Hindlimb muscle (tissue), 1 donor: ENCODE results near the gene CSPG5. TPM values are rescaled to one million over a fixed set of nuclear protein-coding genes. Genes with fewer than 3 reads are reported as not detected.

Source experiments
- DNase-seq: peaks from one replicate; pipeline ENCODE4 v3.0.0-alpha.2; 2013
- polyA plus RNA-seq: library from polyadenylated mRNA; unstranded; fragments of 120-200 nt; gene quantifications from one replicate; pipeline ENCODE4 v1.2.1, GENCODE V29; 2013; ENCODE audit not compliant: insufficient read length

Gene CSPG5
- polyA plus RNA-seq, 1 donor: 1.6 TPM

DNA sequence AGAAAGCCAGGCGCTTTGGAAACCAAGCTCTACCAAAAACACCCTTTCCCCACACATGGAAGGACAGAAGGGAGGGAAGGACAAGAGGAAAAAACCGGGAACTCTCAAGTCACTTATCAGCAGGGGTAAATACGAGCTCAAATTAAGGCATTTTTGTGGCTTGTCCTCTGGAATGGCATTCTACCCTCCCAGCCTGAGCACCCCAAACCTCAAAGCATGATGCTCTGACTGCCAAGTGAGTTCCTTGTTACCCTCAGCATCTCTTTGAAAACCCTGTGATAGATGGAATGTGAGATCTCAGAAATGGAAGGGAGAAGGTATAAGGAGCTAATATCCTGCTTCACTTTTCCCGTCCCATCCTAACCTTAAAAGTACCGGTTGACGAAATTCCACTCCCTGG is 8.1 kb upstream of the CSPG5 start:
- DNase-seq: no peak

DNA sequence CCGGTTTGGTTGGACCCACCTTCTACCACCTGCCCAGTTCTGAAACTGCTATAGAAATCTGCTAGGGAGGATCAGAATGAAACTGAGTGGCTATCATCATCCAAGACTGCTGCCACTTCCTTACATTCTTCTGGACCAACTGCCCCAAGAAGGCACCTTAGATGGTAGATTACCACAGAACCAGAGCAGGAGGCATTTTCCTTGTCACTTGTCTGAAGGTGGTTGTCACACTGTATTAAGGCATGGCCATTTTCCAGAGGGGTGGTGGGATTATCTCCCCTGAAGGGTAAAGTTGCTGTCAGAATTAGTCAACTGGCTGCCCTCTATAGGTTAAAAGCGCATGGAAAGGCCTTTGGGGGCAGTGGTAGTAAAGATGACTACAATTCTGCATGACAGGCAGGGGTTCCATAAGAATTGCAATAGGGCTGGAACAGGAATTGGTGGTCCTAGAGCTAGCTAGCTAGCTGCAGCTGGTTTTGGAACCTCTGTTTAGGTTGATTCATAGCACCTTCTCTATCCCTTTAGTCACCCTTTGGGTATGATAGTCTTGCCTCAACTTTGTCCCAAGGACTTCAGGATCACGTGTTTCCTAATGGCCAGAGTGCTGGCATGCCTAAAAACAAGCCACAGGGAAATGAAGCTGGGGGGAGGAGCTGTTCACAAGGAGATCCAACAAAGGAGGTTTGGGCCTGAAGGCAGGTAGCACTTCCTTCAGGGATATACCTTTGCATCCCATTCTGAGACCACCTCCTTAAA is 4.8 kb upstream of the CSPG5 start:
- DNase-seq: no peak

DNA sequence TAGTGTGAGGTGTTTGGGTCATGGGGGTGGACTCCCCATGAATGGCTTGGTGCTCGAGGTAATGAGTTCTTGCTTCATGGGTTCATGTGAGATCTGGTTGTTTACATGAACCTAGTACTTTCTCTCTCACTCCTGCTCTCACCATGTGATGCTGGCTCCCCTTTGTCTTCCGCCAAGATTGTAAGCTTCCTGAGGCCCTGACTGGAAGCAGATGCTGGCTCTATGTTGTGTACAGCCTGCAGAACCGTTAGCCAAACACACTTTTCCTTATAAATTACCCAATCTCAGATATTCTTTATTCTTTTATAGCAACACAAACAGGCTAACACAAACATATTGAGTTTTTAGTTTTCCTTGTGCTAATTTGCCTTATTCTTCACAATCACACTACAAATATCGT is 3.2 kb upstream of the CSPG5 start:
- DNase-seq: no peak

DNA sequence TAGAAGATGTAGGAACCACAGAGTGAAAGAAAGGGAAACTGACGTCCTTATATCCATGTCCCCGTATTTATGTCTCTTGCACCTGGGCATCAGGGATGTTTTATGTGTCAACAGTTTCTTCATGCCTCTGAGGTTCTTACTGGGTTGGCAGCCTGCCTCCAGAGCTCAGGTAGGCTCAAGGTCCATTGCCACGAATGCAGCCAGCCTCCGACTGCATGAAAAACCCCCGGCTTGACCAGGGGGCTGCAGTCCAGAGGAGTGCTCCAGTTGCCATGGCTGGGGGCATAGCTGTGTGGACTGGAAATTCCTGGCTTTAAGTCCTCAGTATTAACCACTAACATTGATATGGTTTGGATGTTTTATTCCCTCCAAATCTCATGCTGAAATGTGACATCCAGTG is 2.8 kb upstream of the CSPG5 start:
- DNase-seq: no peak

DNA sequence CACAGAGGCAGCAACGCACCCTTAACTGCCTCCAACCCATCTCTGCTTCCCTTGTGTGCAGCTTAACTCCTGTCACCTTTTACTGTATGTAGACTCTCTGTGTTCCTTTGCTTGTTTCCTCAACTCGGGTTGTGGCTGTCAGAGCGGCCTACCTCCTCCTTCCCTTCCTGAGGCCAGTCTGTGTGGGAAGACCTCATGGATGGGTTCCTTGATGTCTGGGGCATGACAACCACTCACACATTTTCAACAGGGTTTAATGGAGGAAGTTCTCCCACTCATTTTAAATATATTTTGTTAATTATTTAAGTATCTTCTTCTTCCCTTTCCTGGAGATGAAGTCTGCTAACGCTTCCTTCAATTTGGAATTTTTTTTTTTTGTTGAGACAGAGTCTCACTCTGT is 1.8 kb upstream of the CSPG5 start:
- no peak for DNase-seq

DNA sequence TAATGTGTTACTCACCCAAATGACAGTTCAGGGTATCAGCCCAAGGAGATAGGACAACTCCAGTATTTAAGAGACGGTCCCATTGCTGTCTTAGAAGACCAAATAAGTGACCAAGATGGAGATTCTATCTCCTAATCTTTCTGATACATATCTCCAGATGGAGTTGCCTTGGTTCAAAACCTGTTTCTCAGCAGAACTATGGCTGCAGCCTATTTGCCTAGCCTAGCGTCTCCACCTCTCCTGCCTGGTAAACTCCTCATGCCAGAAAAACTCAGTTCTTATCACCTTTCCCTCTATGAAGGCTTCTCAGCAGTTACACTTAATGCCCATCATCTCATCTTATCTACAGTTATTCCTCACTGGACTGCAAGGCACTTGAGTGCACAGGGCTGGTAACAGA is 1.2 kb upstream of the CSPG5 start:
- DNase-seq: no peak

DNA sequence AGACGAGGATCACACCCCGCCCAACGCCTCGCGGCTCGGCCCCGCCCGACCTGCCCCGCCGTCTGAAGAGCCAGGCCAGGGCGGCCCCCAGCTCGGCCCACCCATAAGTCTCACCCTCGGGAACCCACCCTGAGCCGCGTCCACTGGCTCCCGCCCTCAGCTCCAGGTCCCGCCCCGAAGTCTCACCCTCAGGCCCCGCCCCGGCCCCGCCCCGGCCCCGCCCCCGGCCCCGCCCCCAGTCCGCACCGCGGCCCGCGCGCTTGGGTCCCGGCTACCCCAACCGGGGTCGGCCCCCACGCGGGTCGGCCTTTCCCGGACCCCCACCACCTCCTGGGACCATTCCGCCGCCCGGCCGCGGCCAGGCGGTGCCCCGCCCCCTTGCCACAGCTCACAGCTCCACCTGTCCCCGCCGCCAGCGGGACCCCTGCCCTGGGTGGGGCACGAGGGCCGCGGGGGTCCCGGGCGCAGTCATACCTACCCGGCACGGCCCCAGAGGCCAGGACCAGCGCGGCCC is 489 bp downstream of the CSPG5 start:
- DNase-seq: no peak

DNA sequence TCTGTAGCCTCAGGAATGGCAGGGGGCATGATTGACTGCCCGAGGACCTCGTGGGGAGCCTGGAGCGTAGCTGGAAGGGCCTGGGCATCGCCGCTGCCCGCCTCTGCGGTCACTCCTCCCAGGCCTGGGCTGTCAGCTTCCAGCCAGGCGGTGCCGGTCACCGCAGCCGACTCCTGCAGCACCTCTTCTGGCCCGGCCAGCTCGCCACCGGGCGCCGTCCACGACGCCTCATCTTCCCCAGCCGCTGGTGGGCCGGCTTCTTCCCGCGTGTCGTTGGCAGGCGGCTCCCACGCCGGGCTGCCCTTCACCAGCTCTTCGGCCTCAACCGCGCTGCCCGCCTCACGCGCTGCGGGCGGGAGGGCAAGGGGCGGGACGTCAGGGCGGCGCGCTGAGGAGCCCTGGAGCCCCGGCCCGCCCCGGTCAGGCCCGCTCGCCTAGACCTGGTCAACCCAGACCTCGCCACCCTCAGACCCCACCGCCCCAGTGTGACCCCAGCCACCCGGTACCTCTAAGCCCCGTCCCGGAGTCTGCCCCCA is 1.0 kb downstream of the CSPG5 start:
- DNase-seq: peak; percentile 18

DNA sequence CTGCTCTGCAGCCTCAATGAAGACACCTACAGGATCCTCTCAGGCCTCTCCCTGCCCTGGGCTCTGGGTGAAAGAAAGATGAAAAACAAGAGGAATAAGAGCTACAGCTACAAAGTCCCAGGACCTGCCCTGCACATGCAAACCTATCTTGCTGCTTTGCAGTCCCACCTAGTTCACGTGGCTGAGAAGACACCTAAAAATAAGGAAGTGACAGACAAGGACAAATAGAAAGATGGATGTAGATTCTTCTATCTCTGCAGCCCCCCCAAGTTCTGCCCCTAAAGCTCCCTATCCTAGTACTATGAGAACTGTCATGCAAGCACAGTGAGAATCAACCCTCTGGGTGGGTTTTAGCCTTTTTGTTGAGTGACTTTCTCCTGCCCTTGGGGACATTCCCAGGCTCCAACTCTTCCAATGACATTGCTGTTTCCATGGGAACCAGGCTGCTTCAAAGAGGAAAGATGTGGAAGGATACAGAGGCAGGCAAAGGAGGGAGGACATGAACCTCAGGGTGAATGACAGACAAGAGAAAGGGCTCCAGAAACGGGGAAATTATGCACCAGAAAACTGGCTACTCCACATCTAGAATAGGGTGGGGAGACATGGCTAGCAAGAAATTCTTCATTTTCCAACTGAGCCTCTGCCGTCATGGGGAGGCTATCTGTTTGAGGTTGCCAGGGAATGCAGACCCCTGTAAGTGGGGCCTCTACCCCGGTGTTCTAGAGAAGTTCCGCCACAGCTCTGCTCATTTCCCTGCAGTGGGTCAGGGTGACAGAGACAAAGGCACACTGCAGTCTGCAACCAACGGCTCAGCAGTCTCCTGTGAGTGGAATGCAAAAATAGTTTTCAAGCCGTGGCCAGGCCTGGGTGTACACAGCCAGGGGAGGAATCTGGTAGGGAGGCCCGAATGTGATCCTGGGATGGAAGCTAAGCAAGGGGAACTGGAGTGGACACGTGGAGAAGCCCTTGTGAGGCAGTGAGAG is 5.2 kb downstream of the CSPG5 start:
- DNase-seq: no peak

DNA sequence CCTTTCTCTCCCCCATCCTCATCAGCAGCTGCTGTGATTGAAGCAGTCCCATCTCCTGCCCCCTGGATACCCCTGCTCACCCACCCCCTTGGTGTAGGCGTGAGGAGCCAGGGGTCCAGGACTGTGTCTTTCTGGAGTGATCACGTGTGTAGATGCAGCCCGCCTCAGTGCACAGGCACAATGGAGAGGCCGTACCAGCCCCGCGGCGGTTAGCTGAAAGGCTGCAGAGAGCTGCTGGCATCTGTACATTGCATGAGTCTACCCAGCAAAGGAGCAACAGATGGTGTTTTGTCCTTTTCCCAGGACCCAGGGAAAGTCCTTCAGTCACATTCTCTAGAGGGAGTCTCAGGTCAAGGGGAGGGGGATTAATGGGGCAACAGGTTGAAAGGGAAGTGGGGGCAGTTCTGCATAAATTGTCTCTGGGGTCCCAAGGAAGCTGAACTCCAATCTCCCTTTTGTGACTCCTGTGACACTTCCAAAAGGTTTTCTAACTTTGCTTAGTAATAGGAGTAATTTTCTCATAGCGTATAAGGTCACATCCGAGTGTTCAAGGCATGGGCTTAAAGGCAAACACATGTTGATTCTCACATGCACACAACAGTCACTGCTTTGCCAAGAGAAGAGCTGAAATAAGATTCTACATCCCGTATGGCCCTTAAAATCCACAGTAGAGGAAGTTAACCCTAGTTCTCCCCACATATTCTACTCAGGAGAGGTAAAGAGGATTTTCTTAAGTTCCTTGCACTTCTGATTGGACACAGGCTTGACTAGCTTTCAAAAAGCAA is 7.1 kb downstream of the CSPG5 start:
- peak; percentile 20 for DNase-seq

DNA sequence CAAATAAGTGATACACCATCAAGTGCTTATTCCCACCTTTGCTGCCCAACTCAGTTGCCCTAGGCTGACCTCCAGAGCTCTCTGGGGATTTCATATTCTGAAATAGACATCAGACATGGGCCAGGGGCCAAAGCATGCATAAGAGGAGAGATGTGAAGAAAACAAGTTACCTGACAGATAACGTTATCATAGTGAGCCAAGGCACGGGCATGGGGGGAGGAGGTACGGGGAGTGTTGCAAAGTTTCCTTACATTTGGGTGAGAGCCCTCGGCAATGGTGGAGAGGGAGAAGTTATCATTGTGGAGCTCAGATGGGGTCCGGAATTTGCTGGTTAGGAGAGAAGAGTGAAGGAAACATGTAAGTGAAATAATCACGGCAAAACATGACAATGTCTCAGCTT is 9.8 kb downstream of the CSPG5 start:
- no peak for DNase-seq

DNA sequence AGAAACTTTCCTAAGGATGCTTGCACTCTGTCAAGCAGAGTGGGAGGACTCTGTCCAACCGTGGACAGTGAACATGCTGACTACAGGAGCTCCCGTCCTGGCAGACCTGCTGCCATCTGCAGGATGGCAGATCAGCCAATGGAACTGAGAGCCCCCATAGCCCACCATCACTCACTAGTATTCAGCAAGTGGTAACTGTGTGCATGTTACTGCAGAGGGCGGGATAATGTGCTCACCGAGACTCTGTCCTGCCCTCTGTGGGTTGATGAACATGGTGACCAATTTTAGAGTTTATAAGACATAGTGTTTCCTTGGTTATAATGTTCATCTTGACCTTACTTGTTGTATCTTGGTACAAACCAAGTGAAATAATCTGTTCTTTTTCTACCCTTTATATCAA is 11.5 kb downstream of the CSPG5 start:
- DNase-seq: no peak

DNA sequence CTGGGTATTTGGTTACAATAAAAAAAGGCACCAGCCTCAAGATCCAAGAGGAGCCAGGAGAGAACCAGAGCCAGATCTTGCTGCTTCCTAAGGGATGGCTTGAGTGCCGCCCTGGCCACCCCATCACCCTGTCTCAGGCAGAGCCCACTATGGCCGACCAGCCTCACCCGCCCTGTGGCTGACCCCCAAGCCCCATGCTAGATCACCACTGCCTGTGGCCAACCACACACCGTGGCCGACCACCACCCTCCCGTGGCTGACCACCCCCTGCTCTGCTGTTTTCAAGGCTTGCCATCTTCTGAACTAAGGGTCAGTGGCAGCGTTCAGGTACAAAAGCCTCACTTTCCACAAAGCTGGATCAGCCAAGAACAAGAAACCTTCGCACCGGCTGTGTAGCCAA is 12.0 kb downstream of the CSPG5 start:
- no peak for DNase-seq

DNA sequence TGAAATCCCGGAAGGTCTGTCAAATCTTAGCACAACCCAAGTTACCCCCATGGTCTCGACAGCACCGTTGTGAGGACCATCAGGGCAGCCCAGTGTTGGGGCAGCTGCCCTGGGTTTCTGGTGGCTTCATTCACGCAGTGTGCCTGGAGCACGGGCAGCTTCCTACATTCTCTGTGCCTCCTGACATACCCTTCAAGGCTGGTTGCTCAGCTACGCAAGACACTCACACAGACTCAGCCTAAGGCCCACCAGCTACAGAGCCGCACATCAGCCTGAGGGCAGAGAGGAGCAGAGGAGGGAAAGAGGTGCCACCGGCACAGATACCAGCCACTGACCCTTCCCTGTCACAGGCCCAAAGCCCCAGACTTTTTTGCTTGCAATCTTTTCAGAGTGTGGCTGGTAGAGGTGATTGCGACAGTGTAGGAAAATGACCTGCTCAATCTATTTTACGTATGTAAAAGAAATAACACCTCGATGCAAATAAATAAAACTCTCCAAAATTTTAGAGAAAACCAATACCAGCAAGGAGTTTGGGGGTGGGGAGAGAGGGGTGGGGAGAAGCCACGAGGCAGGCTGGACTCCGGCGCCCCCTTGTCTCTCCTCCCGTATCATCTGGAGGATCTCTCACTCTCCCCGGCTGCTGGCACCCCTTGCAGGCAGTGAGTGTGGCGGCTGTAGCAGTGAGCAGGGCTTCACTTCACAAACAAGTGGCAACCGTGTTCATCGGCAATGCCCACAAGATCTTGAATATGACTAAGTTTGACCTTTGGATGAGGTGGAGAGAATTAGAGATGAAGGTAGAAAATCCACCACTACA is 12.7 kb downstream of the CSPG5 start:
- DNase-seq: no peak

DNA sequence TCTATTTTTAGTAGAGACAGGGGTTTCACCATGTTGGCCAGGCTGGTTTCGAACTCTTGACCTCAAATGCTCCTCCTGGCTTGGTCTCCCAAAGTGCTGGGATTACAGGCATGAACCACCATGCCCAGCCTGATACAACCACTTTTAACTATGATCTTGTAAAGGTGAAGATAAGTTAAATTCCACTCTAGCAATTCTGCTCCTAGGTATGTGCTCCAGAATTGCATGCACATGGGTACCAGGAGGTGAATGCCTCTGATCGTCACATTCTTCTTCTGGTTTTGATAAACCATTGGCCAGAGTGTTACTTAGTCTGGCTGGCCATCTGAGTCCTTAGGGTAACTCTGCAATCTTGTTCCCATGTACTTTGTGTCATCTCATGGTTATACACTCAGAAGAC is 22.3 kb downstream of the CSPG5 start:
- DNase-seq: no peak

DNA sequence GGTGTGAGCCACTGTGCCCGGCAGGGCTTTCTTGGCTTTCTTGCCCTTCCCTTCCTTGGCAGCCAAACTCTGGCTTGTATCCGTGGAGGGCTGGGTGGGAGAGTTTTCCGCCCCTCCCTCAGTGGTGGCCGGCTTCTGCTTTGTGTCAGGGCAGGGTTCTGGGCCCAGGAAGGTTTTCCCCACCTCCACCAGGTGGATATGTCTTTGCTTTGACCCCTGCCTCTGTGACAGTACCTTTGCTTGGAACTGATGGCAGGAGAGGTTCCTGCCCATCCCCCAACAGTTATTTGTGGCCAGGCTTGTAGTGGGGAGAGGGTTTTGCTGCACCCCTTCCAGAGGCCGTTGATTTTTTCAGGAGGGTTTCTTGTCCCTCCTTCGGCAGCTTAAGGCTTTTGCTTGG is 24.3 kb downstream of the CSPG5 start:
- no peak for DNase-seq

DNA sequence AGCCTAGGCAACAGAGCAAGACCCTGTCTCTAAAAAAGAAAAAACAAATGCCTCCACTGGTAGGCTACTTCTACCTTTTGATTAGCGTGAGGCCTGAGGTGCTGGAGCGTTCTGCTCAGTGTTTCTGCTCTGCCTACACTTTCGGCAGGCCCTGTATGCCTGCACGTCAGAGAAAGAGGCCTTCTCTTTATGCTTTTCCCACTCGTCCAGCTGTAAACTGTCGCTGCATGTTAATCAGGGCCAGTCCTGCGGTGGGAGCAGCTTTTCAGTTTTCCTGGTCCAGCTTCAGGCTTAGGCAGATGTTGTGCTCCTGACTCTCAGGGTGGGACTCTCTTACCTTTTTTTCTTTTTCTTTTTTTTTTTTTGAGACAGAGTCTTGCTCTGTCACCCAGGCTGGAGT is 25.3 kb downstream of the CSPG5 start:
- no peak for DNase-seq

DNA sequence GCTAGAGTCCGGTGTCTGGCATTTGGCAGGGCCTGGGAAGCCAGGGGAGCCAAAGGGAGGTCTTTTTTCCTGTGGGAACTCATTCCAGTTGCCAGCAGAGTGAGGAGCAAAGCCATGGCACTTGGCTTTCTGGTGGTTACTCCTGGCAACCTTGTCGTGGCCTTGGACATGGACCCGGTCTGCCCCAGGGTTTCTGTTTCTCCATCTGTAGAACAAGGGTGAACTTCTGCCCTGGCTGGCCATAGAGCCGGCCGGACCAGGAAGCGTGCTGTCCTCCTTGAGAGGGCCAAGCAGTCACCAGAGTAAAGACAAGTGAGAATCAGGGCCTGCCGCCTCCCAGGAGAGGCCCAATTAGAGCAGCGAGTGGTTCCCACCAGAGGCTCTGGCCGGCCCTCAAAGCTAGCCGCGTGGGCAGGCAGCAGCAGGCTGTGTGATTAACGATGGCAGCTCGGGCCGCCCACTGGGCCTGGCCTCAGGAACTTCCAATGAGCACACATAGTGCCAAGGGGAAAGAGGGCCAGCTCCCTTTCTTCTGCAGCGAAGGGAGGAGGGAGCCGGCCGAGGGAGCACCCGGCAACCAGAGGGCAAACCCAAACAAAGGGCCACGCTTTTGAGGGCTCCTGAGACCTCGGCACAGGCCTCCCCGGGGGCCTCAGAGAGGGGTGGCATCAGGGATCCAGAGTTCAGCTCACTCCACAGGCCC is 36.0 kb downstream of the CSPG5 start:
- DNase-seq: peak; percentile 8

DNA sequence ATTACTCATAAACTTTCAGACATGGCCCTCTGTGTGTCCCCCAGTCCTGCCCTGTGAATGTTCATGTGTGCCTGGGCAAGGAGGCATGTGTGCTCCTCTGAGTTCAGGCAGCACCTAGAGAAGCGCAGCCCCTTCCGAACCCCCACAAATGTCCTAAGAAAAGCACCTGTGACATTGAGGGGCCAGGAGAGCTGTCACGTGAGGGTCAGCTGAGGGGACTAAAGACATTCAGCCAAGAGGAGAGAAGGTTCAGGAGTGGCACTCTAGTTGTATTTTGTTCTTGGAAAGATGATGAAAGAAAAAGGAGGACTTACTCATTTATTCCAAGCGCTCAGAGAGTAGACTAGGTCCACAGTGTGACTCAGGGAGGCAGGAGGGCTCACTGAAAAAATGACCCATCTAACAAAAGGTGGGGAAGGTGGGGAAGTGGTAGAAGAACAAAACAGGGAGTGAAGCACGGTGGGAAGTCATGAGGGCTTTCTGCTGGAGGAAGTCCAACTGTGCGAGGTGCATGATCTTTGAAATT is 37.0 kb downstream of the CSPG5 start:
- DNase-seq: no peak

DNA sequence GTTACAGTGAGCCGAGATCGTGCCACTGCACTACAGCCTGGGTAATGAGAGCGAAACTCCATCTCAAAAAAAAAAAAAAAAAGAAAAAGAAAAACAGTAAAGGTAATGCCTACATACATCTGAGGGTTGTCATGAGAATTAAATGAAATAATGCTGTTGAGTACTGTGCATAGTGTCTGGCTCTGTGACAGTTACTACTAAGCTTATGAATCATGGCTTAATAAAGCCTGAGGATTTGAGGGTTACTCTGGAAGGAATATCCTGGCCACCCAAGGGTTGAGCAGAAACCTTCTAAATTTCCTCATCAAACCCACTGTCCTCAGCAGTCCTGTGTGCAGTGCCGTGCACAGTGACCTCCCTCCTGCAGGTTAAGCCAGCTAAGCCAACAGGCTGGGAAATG is 38.4 kb downstream of the CSPG5 start:
- no peak for DNase-seq

DNA sequence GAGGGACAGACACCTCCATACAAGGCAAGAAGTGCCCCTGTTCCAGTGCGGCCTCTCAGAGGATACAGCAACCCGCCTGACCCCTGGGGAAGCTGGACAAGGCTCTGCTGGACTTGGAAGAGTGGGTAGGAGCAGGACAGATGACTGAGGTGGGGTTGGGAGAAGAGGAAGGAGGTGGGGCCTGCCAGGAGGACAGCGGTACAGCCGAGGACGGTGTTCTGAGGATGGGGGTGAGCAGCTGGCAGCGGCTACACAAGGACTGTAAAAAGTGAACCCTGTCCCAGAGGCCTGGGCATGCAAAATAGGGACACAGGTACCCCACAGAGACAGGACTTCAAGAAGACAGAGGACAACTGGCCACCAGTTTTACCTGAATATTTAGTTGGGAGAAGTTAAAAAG is 41.7 kb downstream of the CSPG5 start:
- no peak for DNase-seq
